OCI-LY1 (cell line): ENCODE data around the gene SCN8A.

Experiments used
- H2AFZ ChIP-seq: fragments of 200-600 bp; sonication (generic), shearing (Covaris generic); 2 replicates; pipeline ENCODE4 v1.6.0; 2014; ENCODE audit warnings: antibody characterized with exemption, mild to moderate bottlenecking, low read length
- H3F3A ChIP-seq: fragments of 200-600 bp; sonication (generic), shearing (Covaris generic); 2 replicates; pipeline ENCODE4 v1.6.0; 2014; ENCODE audit warnings: mild to moderate bottlenecking, antibody characterized with exemption, low read length, moderate library complexity; ENCODE audit not compliant: insufficient read depth
- H3K27ac ChIP-seq: fragments of 200-600 bp; sonication (generic); 2 replicates; pipeline ENCODE4 v1.5.1; 2014; ENCODE audit warnings: low read length, mixed run types, mild to moderate bottlenecking, low read depth; ENCODE audit not compliant: poor library complexity, severe bottlenecking
- H3K27me3 ChIP-seq: fragments of 200-600 bp; sonication (generic); 2 replicates; pipeline ENCODE4 v1.6.0; 2014; ENCODE audit warnings: antibody characterized with exemption, mild to moderate bottlenecking, low read length, moderate library complexity; ENCODE audit not compliant: insufficient read depth
- H3K36me3 ChIP-seq: fragments of 200-600 bp; sonication (generic); 2 replicates; pipeline ENCODE4 v1.6.1; 2014; ENCODE audit warnings: mild to moderate bottlenecking, antibody characterized with exemption, low read length, moderate library complexity, mixed read lengths; ENCODE audit not compliant: insufficient read depth
- H3K4me1 ChIP-seq: fragments of 200-600 bp; sonication (generic); 2 replicates; pipeline ENCODE4 v1.5.1; 2014; ENCODE audit warnings: mild to moderate bottlenecking, low read length, moderate library complexity; ENCODE audit not compliant: insufficient read depth, severe bottlenecking
- H3K4me2 ChIP-seq: fragments of 200-600 bp; sonication (generic), shearing (Covaris generic); 2 replicates; pipeline ENCODE4 v1.6.1; 2014; ENCODE audit warnings: low read length
- H3K4me3 ChIP-seq: fragments of 200-600 bp; sonication (generic); 2 replicates; pipeline ENCODE4 v1.5.1; 2014; ENCODE audit warnings: low read length, low read depth, mild to moderate bottlenecking, mixed read lengths; ENCODE audit not compliant: poor library complexity, severe bottlenecking
- H3K79me2 ChIP-seq: fragments of 200-600 bp; shearing (Covaris generic); 2 replicates; pipeline ENCODE4 v1.6.1; 2016; ENCODE audit warnings: mixed run types, low read length, mixed read lengths; ENCODE audit not compliant: insufficient read depth
- H3K9ac ChIP-seq: fragments of 200-600 bp; sonication (generic), shearing (Covaris generic); 2 replicates; pipeline ENCODE4 v1.6.1; 2014; ENCODE audit warnings: mild to moderate bottlenecking, low read length, mixed read lengths
- H3K9me2 ChIP-seq: fragments of 200-600 bp; sonication (generic), shearing (Covaris generic); 2 replicates; pipeline ENCODE4 v1.6.1; 2014; ENCODE audit warnings: low read depth, mild to moderate bottlenecking, low read length, mixed read lengths
- H3K9me3 ChIP-seq: fragments of 200-600 bp; shearing (Covaris generic); 2 replicates; pipeline ENCODE4 v1.6.1; 2014; ENCODE audit warnings: low read length, mixed read lengths
- H4K20me1 ChIP-seq: fragments of 200-600 bp; sonication (generic), shearing (Covaris generic); 2 replicates; pipeline ENCODE4 v1.6.0; 2016; ENCODE audit warnings: mild to moderate bottlenecking, low read length; ENCODE audit not compliant: insufficient read depth
- EZH2 ChIP-seq: fragments of 200-600 bp; sonication (generic), shearing (Covaris generic); IDR thresholded peaks from 2 replicates; pipeline ENCODE4 v1.8.0; 2017; ENCODE audit warnings: borderline replicate concordance, mixed run types, mild to moderate bottlenecking, antibody characterized with exemption, low read length, moderate library complexity, mixed read lengths
- TF ChIP-seq, protein P1 (sequence below): fragments of 200-600 bp; sonication (generic), shearing (Covaris generic); IDR thresholded peaks from 2 replicates; pipeline ENCODE4 v1.5.1; 2017; ENCODE audit warnings: mild to moderate bottlenecking, antibody characterized with exemption, low read length, moderate library complexity, mixed read lengths

The SCN8A gene

DNA sequence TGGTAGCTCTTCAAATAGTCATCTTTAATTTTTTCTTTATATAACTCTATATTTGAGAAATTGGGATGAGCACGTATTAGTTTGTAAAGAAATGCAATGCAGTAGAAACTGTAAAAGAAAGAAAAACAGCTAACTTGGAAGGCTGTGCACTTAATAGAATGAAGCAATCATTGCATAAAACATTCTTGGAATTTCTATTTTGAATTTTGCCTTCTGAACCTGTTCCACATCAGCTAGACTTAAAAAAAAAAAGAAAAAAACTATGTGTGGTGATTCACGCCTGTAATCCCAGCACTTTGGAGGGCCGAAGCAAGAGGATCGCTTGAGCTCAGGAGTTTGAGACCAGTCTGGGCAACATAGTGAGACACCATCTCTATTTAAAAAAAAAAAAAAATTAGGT, 29.4 kb downstream of the SCN8A start:
- no peak overlapping the region for H3K27ac ChIP-seq
- H3K9me3 ChIP-seq: no peaks in the 10 kb centered on the region
- no peaks in the 10 kb centered on the region for H3K79me2 ChIP-seq
- H3K4me1 ChIP-seq: no peaks in the 10 kb centered on the region
- H3K9ac ChIP-seq: no peak overlapping the region
- H3K4me2 ChIP-seq: no peak overlapping the region
- no peaks in the 10 kb centered on the region for H3K9me2 ChIP-seq
- peaks cover 2% of the 10 kb centered on the region; the same call in 1 of the 2 replicates for H4K20me1 ChIP-seq
- no peak for TF ChIP-seq EZH2
- TF ChIP-seq, protein P1, sequence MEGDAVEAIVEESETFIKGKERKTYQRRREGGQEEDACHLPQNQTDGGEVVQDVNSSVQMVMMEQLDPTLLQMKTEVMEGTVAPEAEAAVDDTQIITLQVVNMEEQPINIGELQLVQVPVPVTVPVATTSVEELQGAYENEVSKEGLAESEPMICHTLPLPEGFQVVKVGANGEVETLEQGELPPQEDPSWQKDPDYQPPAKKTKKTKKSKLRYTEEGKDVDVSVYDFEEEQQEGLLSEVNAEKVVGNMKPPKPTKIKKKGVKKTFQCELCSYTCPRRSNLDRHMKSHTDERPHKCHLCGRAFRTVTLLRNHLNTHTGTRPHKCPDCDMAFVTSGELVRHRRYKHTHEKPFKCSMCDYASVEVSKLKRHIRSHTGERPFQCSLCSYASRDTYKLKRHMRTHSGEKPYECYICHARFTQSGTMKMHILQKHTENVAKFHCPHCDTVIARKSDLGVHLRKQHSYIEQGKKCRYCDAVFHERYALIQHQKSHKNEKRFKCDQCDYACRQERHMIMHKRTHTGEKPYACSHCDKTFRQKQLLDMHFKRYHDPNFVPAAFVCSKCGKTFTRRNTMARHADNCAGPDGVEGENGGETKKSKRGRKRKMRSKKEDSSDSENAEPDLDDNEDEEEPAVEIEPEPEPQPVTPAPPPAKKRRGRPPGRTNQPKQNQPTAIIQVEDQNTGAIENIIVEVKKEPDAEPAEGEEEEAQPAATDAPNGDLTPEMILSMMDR: no peak
- H2AFZ ChIP-seq: no peak overlapping the region
- no peak overlapping the region for H3K4me3 ChIP-seq
- no peaks in the 10 kb centered on the region for H3K36me3 ChIP-seq
- H3K27me3 ChIP-seq: no peaks in the 10 kb centered on the region
- H3F3A ChIP-seq: no peaks in the 10 kb centered on the region

DNA sequence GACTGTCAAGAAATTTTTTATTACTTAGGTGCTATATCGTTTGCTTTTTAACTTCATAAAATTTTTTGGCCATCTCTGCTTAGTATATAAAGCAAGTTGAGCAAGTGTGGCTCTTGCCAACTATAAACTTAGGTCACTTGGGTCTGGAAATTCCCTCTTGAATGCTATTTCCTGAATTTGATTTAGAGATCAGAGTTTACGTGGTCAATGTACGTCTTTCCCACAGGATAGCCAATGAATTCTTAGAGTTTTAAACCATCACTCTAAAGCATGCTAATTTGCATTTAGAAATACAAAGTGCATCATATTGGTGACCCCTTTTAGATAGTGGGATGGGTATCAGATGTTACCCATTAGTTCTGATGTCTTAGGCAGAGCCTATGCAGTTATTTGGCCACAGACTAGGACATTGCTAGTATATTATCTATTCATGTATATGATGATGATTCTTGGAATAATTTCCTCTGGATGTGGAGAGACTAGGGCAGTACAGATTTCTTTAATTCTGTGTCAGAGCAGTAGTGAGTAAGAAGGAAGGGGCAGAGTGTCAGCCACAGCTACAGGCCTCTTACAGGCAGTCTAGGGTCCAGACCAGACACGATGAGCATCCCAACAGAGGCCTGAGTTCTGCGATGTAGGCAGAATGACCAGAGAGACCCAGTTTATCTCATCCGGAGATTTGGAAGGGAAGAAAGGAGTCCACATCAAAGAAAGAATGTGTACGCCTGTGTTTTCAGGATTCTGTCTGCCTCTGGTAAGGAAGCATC, 30.3 kb downstream of the SCN8A start:
- Histone ChIP-seq H3F3A (no peaks in the 10 kb centered on the region), H3K4me3 (no peak overlapping the region), H4K20me1 (peaks cover 2% of the 10 kb centered on the region; the same call in 1 of the 2 replicates), H3K27ac (no peak overlapping the region), H3K4me2 (no peak overlapping the region), H3K9me3 (no peaks in the 10 kb centered on the region), H3K36me3 (no peaks in the 10 kb centered on the region), H3K9me2 (no peaks in the 10 kb centered on the region), H3K79me2 (no peaks in the 10 kb centered on the region), H3K4me1 (no peaks in the 10 kb centered on the region), H3K9ac (no peak overlapping the region), H3K27me3 (no peaks in the 10 kb centered on the region), H2AFZ (no peak overlapping the region)
- TF ChIP-seq, protein P1: no peak
- TF ChIP-seq EZH2: no peak

DNA sequence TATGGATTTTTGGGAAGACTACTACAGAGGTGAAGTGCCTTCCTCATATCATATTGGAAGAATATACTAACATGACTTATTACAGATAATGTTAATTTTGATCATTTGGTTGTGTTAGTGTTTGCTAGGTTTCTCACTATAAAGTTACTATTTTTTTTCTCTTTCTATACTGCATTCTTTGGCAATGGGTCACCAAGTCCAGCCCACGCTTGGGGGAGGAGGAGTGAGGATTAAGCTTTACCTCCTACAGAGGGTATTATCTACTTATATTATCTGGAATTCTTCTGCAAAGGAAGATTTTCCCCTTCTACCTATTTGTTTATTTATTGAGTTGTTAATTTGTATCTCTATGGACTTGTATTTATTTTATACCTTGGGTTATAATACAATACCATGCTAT, 31.5 kb downstream of the SCN8A start:
- H3K9me3 ChIP-seq: no peaks in the 10 kb centered on the region
- no peak for TF ChIP-seq EZH2
- TF ChIP-seq, protein P1: no peak
- H3F3A ChIP-seq: no peaks in the 10 kb centered on the region
- no peak overlapping the region for H3K4me2 ChIP-seq
- H3K9me2 ChIP-seq: no peaks in the 10 kb centered on the region
- H3K4me1 ChIP-seq: no peaks in the 10 kb centered on the region
- H3K79me2 ChIP-seq: no peaks in the 10 kb centered on the region
- no peak overlapping the region for H3K4me3 ChIP-seq
- H4K20me1 ChIP-seq: no peaks in the 10 kb centered on the region; the same call in 1 of the 2 replicates
- H3K36me3 ChIP-seq: no peaks in the 10 kb centered on the region
- no peaks in the 10 kb centered on the region for H3K27me3 ChIP-seq
- H2AFZ ChIP-seq: no peak overlapping the region
- no peak overlapping the region for H3K27ac ChIP-seq
- no peak overlapping the region for H3K9ac ChIP-seq
